ENCODE measurements around the gene PPP1CA.

Gene PPP1CA

GRCh38 chr11:67406420-67406968, 4.8 kb upstream of the PPP1CA start:
- TF ChIP-seq CTCF (IDR thresholded peaks at IDR 0.05), result no peak

DNA sequence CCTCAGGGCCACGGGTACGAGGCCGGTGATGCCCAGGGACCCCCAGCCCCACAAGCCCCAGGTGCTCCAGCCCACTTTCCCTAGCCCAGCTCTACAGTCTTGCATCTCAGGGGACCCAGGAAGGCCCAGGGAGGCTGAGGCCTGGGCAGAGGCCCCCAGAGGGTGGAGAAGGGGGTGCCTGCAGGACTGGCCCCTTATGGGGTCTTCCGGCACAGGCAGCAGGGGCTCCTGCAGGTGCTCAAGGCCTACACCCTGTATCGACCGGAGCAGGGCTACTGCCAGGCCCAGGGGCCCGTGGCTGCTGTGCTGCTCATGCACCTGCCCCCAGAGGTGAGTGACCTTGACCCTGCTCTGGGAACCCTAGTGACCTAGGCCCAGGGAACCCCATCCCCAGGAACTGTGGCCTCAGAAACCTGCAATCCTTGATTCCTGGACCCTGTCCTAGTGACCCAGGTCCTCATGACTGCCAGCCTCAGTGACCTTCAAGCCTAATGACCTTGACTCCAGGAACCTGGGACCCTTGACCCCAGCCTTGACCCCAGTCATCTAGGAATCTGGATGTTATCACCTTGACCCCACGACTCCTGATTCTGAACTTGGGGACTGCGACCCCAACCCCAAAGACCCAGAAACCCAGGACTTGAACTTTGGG, 4.2 kb upstream of the PPP1CA start:
- TF ChIP-seq CTCF (IDR thresholded peaks at IDR 0.05), result no peak

DNA sequence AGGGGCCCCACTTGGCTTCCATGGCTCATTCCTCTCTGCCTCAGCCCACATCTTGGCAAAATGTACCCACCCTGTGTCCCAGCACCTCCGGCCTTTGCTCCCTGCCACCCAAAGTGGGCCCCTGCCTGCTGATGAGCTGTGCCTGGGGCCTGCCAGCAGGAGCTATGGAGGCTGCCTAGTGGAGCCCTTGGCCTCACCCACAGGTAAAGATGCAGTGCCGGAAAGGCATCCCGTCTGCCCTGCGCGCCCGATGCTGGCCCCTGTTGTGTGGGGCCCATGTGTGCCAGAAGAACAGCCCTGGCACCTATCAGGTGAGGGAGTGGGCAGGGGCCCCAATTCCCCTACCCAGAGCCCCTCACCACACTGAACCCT, 3.5 kb upstream of the PPP1CA start:
- no peak for TF ChIP-seq CTCF (IDR thresholded peaks at IDR 0.05)

GRCh38 chr11:67404515-67405195, 3.0 kb upstream of the PPP1CA start:
- TF ChIP-seq CTCF (IDR thresholded peaks at IDR 0.05), result no peak

DNA sequence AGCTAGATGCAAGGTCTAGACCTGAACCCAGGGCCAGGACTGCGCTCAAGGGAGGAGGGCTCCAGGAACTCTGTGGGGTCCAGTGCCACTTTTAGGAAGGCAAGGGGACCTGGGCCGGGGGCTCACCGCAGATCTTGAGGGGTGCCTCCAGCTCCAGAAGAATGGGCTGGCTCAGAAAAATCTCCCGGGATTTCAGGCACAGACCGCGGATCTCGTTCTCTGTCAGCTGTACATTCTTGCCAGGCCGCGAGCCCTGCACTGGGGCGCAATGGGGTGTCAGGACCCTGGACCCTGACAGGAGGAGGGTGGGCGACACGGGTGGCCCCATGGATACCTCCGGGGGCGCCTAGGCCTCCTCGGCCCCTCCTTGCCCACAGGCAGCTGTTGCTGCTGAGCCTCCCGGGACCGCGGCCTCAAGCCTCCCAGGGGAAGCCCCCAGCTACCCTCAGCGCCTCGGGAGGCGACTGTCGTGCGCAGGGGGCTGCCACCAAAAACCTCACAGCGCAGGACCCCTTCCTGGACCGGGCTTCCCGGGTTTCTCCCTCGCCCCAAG, 640 bp downstream of the PPP1CA start:
- no peak for TF ChIP-seq CTCF (IDR thresholded peaks at IDR 0.05)

DNA sequence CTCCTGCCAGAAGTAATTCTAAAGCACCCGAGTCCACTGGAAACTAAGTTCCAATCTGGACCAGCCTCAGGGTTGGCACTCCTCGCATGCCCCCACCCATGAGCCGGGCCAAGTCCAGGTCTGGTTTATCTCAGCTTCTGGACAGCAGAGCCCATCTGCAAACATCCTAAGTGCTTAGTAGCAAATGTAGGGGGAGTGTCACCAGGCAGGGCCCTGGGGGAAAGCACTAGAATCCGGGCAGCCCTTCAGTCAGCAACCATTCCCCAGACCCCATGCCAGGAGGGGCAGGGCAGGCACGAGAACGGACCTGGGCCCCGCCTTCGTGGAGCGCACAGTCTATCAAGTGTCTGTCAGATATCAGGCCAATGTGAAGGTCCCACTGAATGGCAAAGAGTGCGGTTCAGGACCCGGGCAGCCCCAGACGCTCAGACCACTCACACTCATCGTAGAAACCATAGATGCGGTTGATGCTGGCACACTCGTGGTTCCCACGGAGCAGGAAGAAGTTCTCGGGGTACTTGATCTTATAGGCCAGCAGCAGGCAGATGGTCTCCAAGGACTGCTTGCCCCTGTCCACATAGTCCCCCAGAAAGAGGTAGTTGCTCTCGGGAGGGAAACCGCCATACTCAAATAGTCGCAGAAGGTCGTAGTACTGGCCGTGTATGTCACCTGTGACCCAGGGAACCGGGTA, 1.3 kb downstream of the PPP1CA start:
- no peak for TF ChIP-seq CTCF (IDR thresholded peaks at IDR 0.05)

DNA sequence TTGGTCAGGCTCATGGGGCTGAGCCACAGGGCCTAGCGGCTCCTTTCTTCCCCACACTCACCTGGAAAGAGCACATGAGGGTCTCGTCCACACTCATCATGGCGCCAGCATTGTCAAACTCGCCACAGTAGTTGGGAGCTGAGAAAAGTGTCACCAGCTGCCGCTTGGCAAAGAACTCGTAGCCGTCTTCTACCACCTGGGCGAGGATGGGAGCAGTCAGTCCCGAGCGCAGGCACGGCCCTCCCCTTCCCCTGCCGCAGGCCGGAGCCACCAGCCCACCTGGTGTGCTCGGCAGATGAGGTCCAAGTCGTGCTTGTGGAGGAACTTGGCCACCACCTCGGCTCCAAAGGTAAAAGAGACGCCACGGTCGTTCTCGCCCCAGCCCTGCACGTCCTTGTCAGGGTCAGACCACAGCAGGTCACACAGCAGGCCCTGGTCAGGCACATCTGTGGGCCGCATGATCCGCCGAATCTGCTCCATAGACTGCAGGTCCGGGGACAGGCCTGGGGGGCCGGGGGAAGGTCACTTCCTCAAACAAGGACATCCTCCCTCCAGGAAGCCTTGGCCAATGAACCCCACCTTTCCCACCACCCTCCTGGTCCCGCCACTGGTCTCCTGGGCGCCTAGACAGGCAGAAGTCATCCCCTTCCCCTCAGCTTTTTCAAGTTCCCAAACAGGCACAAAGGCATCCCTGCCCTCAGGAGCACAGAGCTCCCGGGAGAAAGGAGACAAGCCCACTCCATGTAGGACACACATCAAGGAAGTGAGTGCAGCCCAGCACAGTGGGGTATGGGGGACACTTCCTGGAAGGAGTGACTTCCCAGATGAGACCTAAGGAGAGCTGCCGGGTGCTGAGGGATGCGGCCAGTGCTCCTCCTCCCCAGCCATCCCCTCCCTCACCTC, 2.7 kb downstream of the PPP1CA start:
- TF ChIP-seq CTCF (IDR thresholded peaks at IDR 0.05), result no peak
